GM12878 (cell line): ENCODE results near the gene GHITM. TPM values are rescaled to one million over a fixed set of nuclear protein-coding genes. Genes with fewer than 3 reads are reported as not detected.

Experiments
- ATAC-seq: fragments of 200-7000 bp; cut with Tn5 transposase; 3 replicates; pipeline ENCODE4 v1.9.1; 2020; ENCODE audit warnings: mild to moderate bottlenecking, moderate library complexity
- BruUV-seq: library from RNA; stranded (reverse); fragments of 400-500 nt; replicated peaks from 2 replicates; lab custom pipeline; 2021; lab: Mats Ljungman, UMichigan
- CTCF ChIA-PET: fragments of 300-600 bp; sonication (Branson Sonifier 250); formaldehyde crosslinking; extraction: SDS; loops from one replicate; lab custom pipeline; 2021; ENCODE audit warnings: inconsistent platforms; lab: Yijun Ruan, JAX
- POLR2A ChIA-PET: fragments of 350-600 bp; formaldehyde crosslinking; extraction: SDS; loops from one replicate; lab custom pipeline; 2021; ENCODE audit warnings: inconsistent platforms; lab: Charles Lee
- RAD21 ChIA-PET: fragments of 300-600 bp; sonication (Branson Sonifier 250); formaldehyde crosslinking; loops from one replicate; lab custom pipeline; 2023; ENCODE audit warnings: antibody characterized with exemption; ENCODE audit not compliant: unreplicated experiment; lab: Charles Lee
- SMC1A ChIA-PET: fragments of 300-600 bp; sonication (Branson Sonifier 250); formaldehyde crosslinking; loops from one replicate; lab custom pipeline; 2023; ENCODE audit not compliant: unreplicated experiment, uncharacterized antibody; lab: Charles Lee
- DNase-seq: peaks from one replicate; pipeline ENCODE4 v3.0.0-alpha.2; 2011; ENCODE audit warnings: low read depth, low spot score
- FAIRE-seq: peaks from 3 replicates; lab custom pipeline; 2011; peaks lifted over from hg19 to GRCh38; lab: Jason Lieb, UNC
- H2AFZ ChIP-seq: 2 replicates; pipeline ENCODE4 v1.6.0; 2011; ENCODE audit warnings: low read depth, low read length, control low read depth; ENCODE audit not compliant: control insufficient read depth
- H3K27ac ChIP-seq: 2 replicates; pipeline ENCODE4 v1.5.1; 2011; ENCODE audit warnings: control low read depth; ENCODE audit not compliant: control insufficient read depth, insufficient read depth
- H3K27me3 ChIP-seq, 2 experiments: replicated peaks in 1 of 2; 2 replicates each; pipeline versions ENCODE4 v1.6.0 to v1.6.1; 2011; ENCODE audit warnings: low read length in 1 of 2; ENCODE audit not compliant: control insufficient read depth in 2 of 2, insufficient read depth in 2 of 2
- H3K36me3 ChIP-seq, 2 experiments: 2 replicates each; pipeline ENCODE4 v1.5.1; 2011; ENCODE audit warnings: low read length in 1 of 2; ENCODE audit not compliant: control insufficient read depth in 2 of 2, insufficient read depth in 2 of 2
- H3K4me1 ChIP-seq: 2 replicates; pipeline ENCODE4 v1.6.1; 2011; ENCODE audit warnings: mild to moderate bottlenecking, low read length, moderate library complexity, mixed read lengths; ENCODE audit not compliant: control insufficient read depth, insufficient read depth
- H3K4me2 ChIP-seq: 2 replicates; pipeline ENCODE4 v1.6.0; 2011; ENCODE audit warnings: control low read depth; ENCODE audit not compliant: control insufficient read depth, insufficient read depth
- H3K4me3 ChIP-seq: fragments of 200-600 bp; sonication (generic); 2 replicates; pipeline ENCODE4 v1.5.1; 2016
- H3K79me2 ChIP-seq: 2 replicates; pipeline ENCODE4 v1.6.0; 2011; ENCODE audit warnings: low read length; ENCODE audit not compliant: control insufficient read depth, insufficient read depth
- H3K9ac ChIP-seq: 2 replicates; pipeline ENCODE4 v1.8.0; 2011; ENCODE audit warnings: low read length, control low read depth, mixed read lengths; ENCODE audit not compliant: control insufficient read depth, insufficient read depth
- H3K9me3 ChIP-seq: replicated peaks from 3 replicates; pipeline ENCODE4 v1.5.1; 2011; ENCODE audit warnings: mild to moderate bottlenecking, low read length; ENCODE audit not compliant: control insufficient read depth, insufficient read depth
- H4K20me1 ChIP-seq: 2 replicates; pipeline ENCODE4 v1.6.0; 2011; ENCODE audit not compliant: control insufficient read depth, insufficient read depth
- CHD1 ChIP-seq: IDR thresholded peaks from 2 replicates; pipeline ENCODE4 v1.6.1; 2012; ENCODE audit warnings: low read depth, low read length, improper control_type of control experiment
- CUX1 ChIP-seq: IDR thresholded peaks from 2 replicates; pipeline ENCODE4 v1.6.1; 2012; ENCODE audit warnings: improper control_type of control experiment, low read depth, low read length; ENCODE audit not compliant: insufficient replicate concordance
- DPF2 ChIP-seq: fragments of 450-650 bp; IDR thresholded peaks from 2 replicates; pipeline ENCODE4 v1.6.1; 2017; ENCODE audit warnings: mild to moderate bottlenecking
- ETV6 ChIP-seq, 2 experiments: fragments of 450-650 bp in 1 of 2; IDR thresholded peaks in 1 of 2; conservative IDR thresholded peaks in 1 of 2; 2 replicates each; pipeline ENCODE4 v1.6.1; 2014; ENCODE audit warnings: antibody characterized with exemption in 1 of 2, borderline replicate concordance in 1 of 2, low read depth in 1 of 2, mild to moderate bottlenecking in 1 of 2, moderate library complexity in 1 of 2
- FOXK2 ChIP-seq: fragments of 450-650 bp; IDR thresholded peaks from 2 replicates; pipeline ENCODE4 v1.6.1; 2017; ENCODE audit warnings: mild to moderate bottlenecking, moderate library complexity
- GABPA ChIP-seq: IDR thresholded peaks from 2 replicates; pipeline ENCODE4 v1.6.1; 2014; ENCODE audit warnings: antibody characterized with exemption, low read depth, mild to moderate bottlenecking, inconsistent platforms
- KDM1A ChIP-seq: fragments of 200-600 bp; sonication (generic); IDR thresholded peaks from 2 replicates; pipeline ENCODE4 v1.6.1; 2016; ENCODE audit warnings: borderline replicate concordance
- NFXL1 ChIP-seq: fragments of 450-650 bp; IDR thresholded peaks from 2 replicates; pipeline ENCODE4 v1.6.1; 2017; ENCODE audit warnings: antibody characterized with exemption, mild to moderate bottlenecking, borderline replicate concordance
- PRDM15 ChIP-seq: fragments of 450-650 bp; formaldehyde crosslinking; IDR thresholded peaks from 2 replicates; pipeline ENCODE4 v1.4.0; 2020; ENCODE audit warnings: mild to moderate bottlenecking, moderate library complexity
- RELB ChIP-seq: fragments of 450-650 bp; IDR thresholded peaks from 2 replicates; pipeline ENCODE4 v1.6.1; 2017; ENCODE audit warnings: low read depth, mild to moderate bottlenecking, moderate library complexity
- SREBF1 ChIP-seq: IDR thresholded peaks from 2 replicates; pipeline ENCODE4 v1.6.1; 2012; ENCODE audit warnings: mild to moderate bottlenecking, low read length
- TBL1XR1 ChIP-seq: IDR thresholded peaks from 2 replicates; pipeline ENCODE4 v1.6.1; 2012; ENCODE audit warnings: low read depth, low read length, improper control_type of control experiment
- TCF12 ChIP-seq: IDR thresholded peaks from 2 replicates; pipeline ENCODE4 v1.6.1; 2011; ENCODE audit warnings: low read depth, mild to moderate bottlenecking, low read length
- YY1 ChIP-seq: IDR thresholded peaks from 2 replicates; pipeline ENCODE4 v1.6.1; 2011; ENCODE audit warnings: low read depth, mild to moderate bottlenecking, low read length
- WGBS: methylation state at CpG from one replicate; pipeline ENCODE4 v1.1.6; 2016; ENCODE audit warnings: low lambda C conversion rate; ENCODE audit not compliant: insufficient replicate concordance, insufficient coverage; ENCODE audit errors: missing lambda C conversion rate; 5-methylcytosine and 5-hydroxymethylcytosine counted together
- in situ Hi-C: fragments of 300-500 bp; cut with MboI; formaldehyde crosslinking; loops from 9 replicates; pipeline ENCODE4 v1.14.3; 2018; ENCODE audit warnings: mixed read lengths
- intact Hi-C: fragments of 100-400 bp; cut with micrococcal nuclease; formaldehyde crosslinking; loops from one replicate; pipeline ENCODE4 v1.14.2; 2022; ENCODE audit not compliant: unreplicated experiment
- polyA plus RNA-seq, 11 experiments: library from polyadenylated mRNA; depleted of rRNA in 4 of 11; unstranded in 6 of 11; stranded (reverse) in 5 of 11; fragments of >200 nt; fragmentation: Nextera tagmentation in 4 of 11; fragmentation: Illumina TruSeq in 1 of 11; extraction: Ambion mirVana in 4 of 11; extraction: Trizol in 1 of 11; gene quantifications; 1 replicate in 1 of 11; 2 replicates in 10 of 11; pipeline versions ENCODE4 v1.2.1 to v1.2.3, GENCODE V29; 2011 to 2016; ENCODE audit warnings: inconsistent platforms in 2 of 11, missing spikeins in 2 of 11, low read depth in 1 of 11
- total RNA-seq, 4 experiments: library from RNA; depleted of rRNA in 3 of 4; stranded (reverse); fragments of >200 nt in 3 of 4; fragmentation: Illumina TruSeq in 1 of 4; extraction: Trizol in 1 of 4; gene quantifications; 2 replicates each; pipeline versions ENCODE4 v1.2.1 to v1.2.3, GENCODE V29; 2013 to 2021

GHITM gene
- total and polyA plus RNA-seq, 10 of the 15 experiments (the other 5 are each of a cell fraction or from before 2014, with no cell fraction given), result 120 to 501 (median 209) TPM

- no TSS peak for BruUV-seq
- no peak for FAIRE-seq
These were observed 21.5 kb upstream of the GHITM start for GRCh38 chr10:84117686-84118394.

More at GRCh38 chr10:84117686-84118394, 21.5 kb upstream of the GHITM start:
- ChIA-PET SMC1A (no interaction called here), CTCF (no interaction called here)
- in situ Hi-C loops (no loop called here), intact Hi-C loops (no loop called here)
- 44% methylated on average over 2 of the region's 2 CpGs for WGBS
- no peak overlapping the region for H2AFZ ChIP-seq
- TF ChIP-seq SREBF1 (no peak), DPF2 (no peak), PRDM15 (CRISPR knock-in tag) (no peak), TBL1XR1 (no peak), YY1 (no peak), NFXL1 (no peak), GABPA (no peak), CUX1 (no peak), FOXK2 (no peak), TCF12 (no peak), CHD1 (no peak), RELB (no peak), KDM1A (no peak), ETV6 (conservative IDR thresholded peaks at IDR 0.05 in 1 of 2, IDR thresholded peaks at IDR 0.05 in 1 of 2; ENCODE audit: borderline replicate concordance in 1 of 2, low read depth in 1 of 2) (no peak)
- TF ChIP-seq, all 136 proteins: peak for 0
- ATAC-seq (peak; percentile 84), DNase-seq (no peak)
- Histone ChIP-seq H3K79me2 (no peaks in the 10 kb centered on the region), H3K4me1 (no peaks in the 10 kb centered on the region), H3K4me3 (no peak overlapping the region), H3K4me2 (no peak overlapping the region), H3K27ac (no peak overlapping the region), H3K9me3 (no peaks in the 10 kb centered on the region), H3K36me3 (no peaks in the 10 kb centered on the region), H4K20me1 (no peaks in the 10 kb centered on the region), H3K27me3 (no peaks in the 10 kb centered on the region), H3K9ac (no peak overlapping the region)
- RAD21 ChIA-PET, result no interaction called here
- POLR2A ChIA-PET, result no interaction called here
